SK-N-SH (cell line): ENCODE results near the gene THPO. TPM values are rescaled to one million over a fixed set of nuclear protein-coding genes. Genes with fewer than 3 reads are reported as not detected.

Experiments used
- CTCF ChIA-PET: fragments of 300-600, 350-600 bp; formaldehyde crosslinking; extraction: SDS; loops from one replicate; lab custom pipeline; 2021; lab: Yijun Ruan, JAX
- POLR2A ChIA-PET: fragments of 350-600 bp; sonication (Branson Sonifier 250); formaldehyde crosslinking; extraction: SDS; loops from one replicate; lab custom pipeline; 2020; ENCODE audit warnings: antibody characterized with exemption, inconsistent platforms; lab: Yijun Ruan, JAX
- DNase-seq: peaks from one replicate; pipeline ENCODE4 v3.0.0; 2012
- H2AFZ ChIP-seq: fragments of 200-600 bp; sonication (generic); 2 replicates; pipeline ENCODE4 v1.8.1; 2016; ENCODE audit warnings: antibody characterized with exemption, mild to moderate bottlenecking, low read depth
- H3F3A ChIP-seq: fragments of 200-600 bp; sonication (generic); replicated peaks from 2 replicates; pipeline ENCODE3; 2016; ENCODE audit warnings: antibody characterized with exemption, mild to moderate bottlenecking; ENCODE audit not compliant: insufficient read depth
- H3K27ac ChIP-seq, 2 experiments: fragments of 200-500 bp in 1 of 2; fragments of 200-600 bp in 1 of 2; sonication (Bioruptor generic) in 1 of 2; sonication (generic), shearing (Covaris generic) in 1 of 2; 2 replicates each; pipeline versions ENCODE4 v1.5.1 to v1.6.1; 2014 to 2016; ENCODE audit warnings: low read depth in 2 of 2, inconsistent platforms in 1 of 2, low read length in 1 of 2, mild to moderate bottlenecking in 1 of 2, mixed read lengths in 1 of 2
- H3K27me3 ChIP-seq: fragments of 200-600 bp; sonication (generic), shearing (Covaris generic); 2 replicates; pipeline ENCODE4 v1.6.1; 2016; ENCODE audit warnings: mixed run types; ENCODE audit not compliant: insufficient read depth
- H3K36me3 ChIP-seq, 2 experiments: fragments of 200-500 bp in 1 of 2; fragments of 200-600 bp in 1 of 2; sonication (Bioruptor generic) in 1 of 2; sonication (generic) in 1 of 2; replicated peaks in 1 of 2; 2 replicates each; pipeline versions ENCODE3 to v1.5.1; 2014 to 2016; ENCODE audit warnings: low read length in 1 of 2, mild to moderate bottlenecking in 1 of 2; ENCODE audit not compliant: insufficient read depth in 2 of 2, control insufficient read depth in 1 of 2
- H3K4me1 ChIP-seq, 2 experiments: fragments of 200-500 bp in 1 of 2; fragments of 200-600 bp in 1 of 2; sonication (Bioruptor generic) in 1 of 2; sonication (generic), shearing (Covaris generic) in 1 of 2; 2 replicates each; pipeline versions ENCODE4 v1.5.1 to v1.6.1; 2014 to 2016; ENCODE audit warnings: low read depth in 1 of 2, low read length in 1 of 2, mixed run types in 1 of 2; ENCODE audit not compliant: insufficient read depth in 2 of 2, control insufficient read depth in 1 of 2
- H3K4me2 ChIP-seq: fragments of 200-600 bp; sonication (generic), shearing (Covaris generic); 2 replicates; pipeline ENCODE4 v1.6.1; 2017; ENCODE audit warnings: mixed run types
- H3K4me3 ChIP-seq, 2 experiments: fragments of 200-500 bp in 1 of 2; fragments of 200-600 bp in 1 of 2; sonication (Bioruptor generic) in 1 of 2; sonication (generic), shearing (Covaris generic) in 1 of 2; 2 replicates each; pipeline versions ENCODE4 v1.5.1 to v1.8.1; 2014 to 2016; ENCODE audit warnings: low read depth in 2 of 2, inconsistent platforms in 1 of 2, low read length in 1 of 2, mild to moderate bottlenecking in 1 of 2, mixed read lengths in 1 of 2, moderate library complexity in 1 of 2
- H3K79me2 ChIP-seq: fragments of 200-600 bp; sonication (generic); 2 replicates; pipeline ENCODE4 v1.8.1; 2017; ENCODE audit warnings: mild to moderate bottlenecking; ENCODE audit not compliant: insufficient read depth
- H3K9ac ChIP-seq: fragments of 200-600 bp; sonication (generic); 2 replicates; pipeline ENCODE4 v1.6.1; 2017; ENCODE audit warnings: mixed run types
- H3K9me2 ChIP-seq: fragments of 200-600 bp; sonication (generic); 2 replicates; pipeline ENCODE4 v1.6.1; 2017; ENCODE audit warnings: mixed run types
- H3K9me3 ChIP-seq: fragments of 200-600 bp; sonication (generic); 2 replicates; pipeline ENCODE4 v1.6.1; 2017; ENCODE audit warnings: mixed run types, mild to moderate bottlenecking, moderate library complexity
- H4K20me1 ChIP-seq: fragments of 200-600 bp; sonication (generic); 2 replicates; pipeline ENCODE4 v1.6.1; 2017; ENCODE audit warnings: mild to moderate bottlenecking, mixed run types; ENCODE audit not compliant: insufficient read depth
- CHD2 ChIP-seq: fragments of 150-350 bp; IDR thresholded peaks from 2 replicates; pipeline ENCODE4 v1.6.1; 2018; ENCODE audit warnings: low read length; ENCODE audit not compliant: partially characterized antibody
- EP300 ChIP-seq, 2 experiments: IDR thresholded peaks; 2 replicates each; pipeline versions ENCODE4 v1.4.0 to v1.6.1; 2012; ENCODE audit warnings: borderline replicate concordance in 1 of 2, low read depth in 1 of 2, low read length in 1 of 2
- EZH2phosphoT487 ChIP-seq: fragments of 200-600 bp; sonication (generic); IDR thresholded peaks from 2 replicates; pipeline ENCODE4 v1.6.1; 2017; ENCODE audit warnings: low read depth, mixed run types, mild to moderate bottlenecking, antibody characterized with exemption, moderate library complexity, borderline replicate concordance
- FOSL2 ChIP-seq: IDR thresholded peaks from 2 replicates; pipeline ENCODE4 v1.4.0; 2012; ENCODE audit warnings: low read depth, mild to moderate bottlenecking, moderate library complexity, borderline replicate concordance
- GATA2 ChIP-seq: sonication (generic); formaldehyde crosslinking; IDR thresholded peaks from 2 replicates; pipeline ENCODE4 v1.5.0; 2020; ENCODE audit warnings: mild to moderate bottlenecking, missing genetic modification reagents
- JUND ChIP-seq: IDR thresholded peaks from 2 replicates; pipeline ENCODE4 v1.4.0; 2012
- MEF2A ChIP-seq: IDR thresholded peaks from 2 replicates; pipeline ENCODE4 v1.4.0; 2012; ENCODE audit warnings: low read depth, borderline replicate concordance
- RFX5 ChIP-seq: IDR thresholded peaks from 2 replicates; pipeline ENCODE4 v1.6.1; 2012; ENCODE audit warnings: mild to moderate bottlenecking, improper control_type of control experiment, low read length
- RXRA ChIP-seq: IDR thresholded peaks from 2 replicates; pipeline ENCODE4 v1.4.0; 2012; ENCODE audit warnings: low read depth, mild to moderate bottlenecking, borderline replicate concordance
- TAF1 ChIP-seq: IDR thresholded peaks from 2 replicates; pipeline ENCODE4 v1.6.1; 2012; ENCODE audit warnings: low read depth, mild to moderate bottlenecking, low read length, moderate library complexity, borderline replicate concordance
- TCF12 ChIP-seq: IDR thresholded peaks from 2 replicates; pipeline ENCODE4 v1.4.0; 2012
- YY1 ChIP-seq: IDR thresholded peaks from 2 replicates; pipeline ENCODE4 v1.4.0; 2012; ENCODE audit warnings: low read depth, mild to moderate bottlenecking
- WGBS: methylation state at CpG from one replicate; pipeline ENCODE4 v1.1.6; 2017; ENCODE audit warnings: low lambda C conversion rate; 5-methylcytosine and 5-hydroxymethylcytosine counted together
- polyA plus RNA-seq, 3 experiments: library from polyadenylated mRNA; depleted of rRNA; stranded (reverse); fragments of >200 nt; gene quantifications; 2 replicates each; pipeline ENCODE4 v1.2.3, GENCODE V29; 2012
- TF ChIP-seq, protein P1 (sequence below): fragments of 200-600 bp; sonication (generic); IDR thresholded peaks from 2 replicates; pipeline ENCODE4 v1.6.1; 2017; ENCODE audit warnings: antibody characterized with exemption, mild to moderate bottlenecking, moderate library complexity
- TF ChIP-seq, protein P2 (sequence below): IDR thresholded peaks from 2 replicates; pipeline ENCODE4 v1.4.0; 2012; ENCODE audit warnings: low read depth, borderline replicate concordance
- TF ChIP-seq, protein P3 (sequence below): IDR thresholded peaks from 2 replicates; pipeline ENCODE4 v1.4.0; 2012; ENCODE audit warnings: low read depth

THPO gene
- polyA plus RNA-seq, 1 of the 3 experiments (the other 2 are of a cell fraction), result 0.07 TPM

DNA sequence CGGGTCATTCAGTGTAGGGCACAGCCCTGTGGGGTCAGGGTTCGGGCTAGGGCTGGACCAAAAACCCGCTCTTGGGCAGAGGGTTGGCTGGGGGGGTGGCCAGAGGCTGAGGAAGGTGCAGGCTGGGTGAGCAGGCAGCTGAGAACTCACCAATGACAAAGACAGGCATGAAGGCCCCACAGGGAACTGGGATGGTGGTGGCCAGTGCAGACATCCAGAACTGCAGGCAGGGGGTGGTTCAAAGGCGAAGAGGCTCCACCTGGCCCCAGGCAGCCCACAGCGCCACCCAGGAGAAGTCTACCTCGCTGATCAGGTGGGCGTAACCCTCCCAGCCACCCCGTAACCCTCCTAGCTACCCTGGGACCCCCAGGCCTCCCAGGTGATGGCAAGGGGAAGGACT lies 23.3 kb downstream of the THPO start:
- H3K9me3 ChIP-seq, result no peaks in the 10 kb centered on the region
- no peaks in the 10 kb centered on the region for H3K79me2 ChIP-seq
- H3K27ac ChIP-seq, result no peak overlapping the region; a peak in 1 of 4 replicates
- H3K4me3 ChIP-seq, result no peak overlapping the region
- CTCF ChIA-PET, result interaction anchor here (0.7 to 5.3 kb wide), 12 partner anchors 10 to 419 kb away, joined by 3 to 63 read pairs (median 6); partner anchors contain the start of gene FAM131A
- H3K9ac ChIP-seq, result no peak overlapping the region
- peaks cover under 1 to 43% of the 10 kb centered on the region in 2 experiments for H3K36me3 ChIP-seq
- WGBS, result 77% methylated on average over 4 of the region's 8 CpGs
- no peaks in the 10 kb centered on the region for H3K9me2 ChIP-seq
- no peaks in the 10 kb centered on the region for H3F3A ChIP-seq
- no peaks in the 10 kb centered on the region for H4K20me1 ChIP-seq
- H3K4me1 ChIP-seq, result peaks cover 0 to 18% of the 10 kb centered on the region in 2 experiments; a peak in 1 of 4 replicates
- POLR2A ChIA-PET, result interaction anchor here (1.4 to 1.5 kb wide), 2 partner anchors 9 to 16 kb away, joined by 3 to 4 read pairs; no protein-coding TSS in a partner anchor
- H2AFZ ChIP-seq, result no peak overlapping the region
- no peak for TF ChIP-seq CHD2
- TF ChIP-seq RFX5, result no peak
- no peak for TF ChIP-seq MEF2A
- TF ChIP-seq RXRA, result no peak
- TF ChIP-seq, protein P1, sequence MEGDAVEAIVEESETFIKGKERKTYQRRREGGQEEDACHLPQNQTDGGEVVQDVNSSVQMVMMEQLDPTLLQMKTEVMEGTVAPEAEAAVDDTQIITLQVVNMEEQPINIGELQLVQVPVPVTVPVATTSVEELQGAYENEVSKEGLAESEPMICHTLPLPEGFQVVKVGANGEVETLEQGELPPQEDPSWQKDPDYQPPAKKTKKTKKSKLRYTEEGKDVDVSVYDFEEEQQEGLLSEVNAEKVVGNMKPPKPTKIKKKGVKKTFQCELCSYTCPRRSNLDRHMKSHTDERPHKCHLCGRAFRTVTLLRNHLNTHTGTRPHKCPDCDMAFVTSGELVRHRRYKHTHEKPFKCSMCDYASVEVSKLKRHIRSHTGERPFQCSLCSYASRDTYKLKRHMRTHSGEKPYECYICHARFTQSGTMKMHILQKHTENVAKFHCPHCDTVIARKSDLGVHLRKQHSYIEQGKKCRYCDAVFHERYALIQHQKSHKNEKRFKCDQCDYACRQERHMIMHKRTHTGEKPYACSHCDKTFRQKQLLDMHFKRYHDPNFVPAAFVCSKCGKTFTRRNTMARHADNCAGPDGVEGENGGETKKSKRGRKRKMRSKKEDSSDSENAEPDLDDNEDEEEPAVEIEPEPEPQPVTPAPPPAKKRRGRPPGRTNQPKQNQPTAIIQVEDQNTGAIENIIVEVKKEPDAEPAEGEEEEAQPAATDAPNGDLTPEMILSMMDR, result no peak
- TF ChIP-seq, protein P2, sequence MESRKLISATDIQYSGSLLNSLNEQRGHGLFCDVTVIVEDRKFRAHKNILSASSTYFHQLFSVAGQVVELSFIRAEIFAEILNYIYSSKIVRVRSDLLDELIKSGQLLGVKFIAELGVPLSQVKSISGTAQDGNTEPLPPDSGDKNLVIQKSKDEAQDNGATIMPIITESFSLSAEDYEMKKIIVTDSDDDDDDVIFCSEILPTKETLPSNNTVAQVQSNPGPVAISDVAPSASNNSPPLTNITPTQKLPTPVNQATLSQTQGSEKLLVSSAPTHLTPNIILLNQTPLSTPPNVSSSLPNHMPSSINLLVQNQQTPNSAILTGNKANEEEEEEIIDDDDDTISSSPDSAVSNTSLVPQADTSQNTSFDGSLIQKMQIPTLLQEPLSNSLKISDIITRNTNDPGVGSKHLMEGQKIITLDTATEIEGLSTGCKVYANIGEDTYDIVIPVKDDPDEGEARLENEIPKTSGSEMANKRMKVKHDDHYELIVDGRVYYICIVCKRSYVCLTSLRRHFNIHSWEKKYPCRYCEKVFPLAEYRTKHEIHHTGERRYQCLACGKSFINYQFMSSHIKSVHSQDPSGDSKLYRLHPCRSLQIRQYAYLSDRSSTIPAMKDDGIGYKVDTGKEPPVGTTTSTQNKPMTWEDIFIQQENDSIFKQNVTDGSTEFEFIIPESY, result no peak
- no peak for TF ChIP-seq EZH2phosphoT487
- TF ChIP-seq TAF1, result no peak
- TF ChIP-seq JUND, result no peak
- TF ChIP-seq GATA2, result no peak
- TF ChIP-seq YY1, result no peak
- no peak for TF ChIP-seq TCF12
- no peak for TF ChIP-seq FOSL2
- TF ChIP-seq, protein P3, sequence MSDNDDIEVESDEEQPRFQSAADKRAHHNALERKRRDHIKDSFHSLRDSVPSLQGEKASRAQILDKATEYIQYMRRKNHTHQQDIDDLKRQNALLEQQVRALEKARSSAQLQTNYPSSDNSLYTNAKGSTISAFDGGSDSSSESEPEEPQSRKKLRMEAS, result no peak
- TF ChIP-seq EP300 (IDR thresholded peaks at IDR 0.05; ENCODE audit: borderline replicate concordance in 1 of 2, low read depth in 1 of 2, low read length in 1 of 2), result no peak
- no peak for DNase-seq
- no peaks in the 10 kb centered on the region for H3K27me3 ChIP-seq
- H3K4me2 ChIP-seq, result no peak overlapping the region
